Germinal center (tissue), 1 donor: ENCODE measurements around the gene RELN.

Experiments
- DNase-seq: peaks from one replicate; pipeline ENCODE4 v3.0.0; 2012; ENCODE audit warnings: mixed read lengths, low spot score

Gene RELN

GRCh38 chr7:103636153-103636552 is 353.3 kb downstream of the RELN start:
- no peak for DNase-seq

GRCh38 chr7:103632972-103633371 is 356.5 kb downstream of the RELN start:
- no peak for DNase-seq

- no peak for DNase-seq
These were observed 357.3 kb downstream of the RELN start for GRCh38 chr7:103632005-103632639.

GRCh38 chr7:103630318-103630717 is 359.1 kb downstream of the RELN start:
- no peak for DNase-seq

GRCh38 chr7:103628742-103629141 is 360.7 kb downstream of the RELN start:
- no peak for DNase-seq

- no peak for DNase-seq
These were observed 362.7 kb downstream of the RELN start for GRCh38 chr7:103626776-103627175.

- no peak for DNase-seq
These were observed 367.2 kb downstream of the RELN start for GRCh38 chr7:103622274-103622673.

- DNase-seq = no peak
These were observed 375.5 kb downstream of the RELN start for GRCh38 chr7:103613655-103614642.

- no peak for DNase-seq
These were observed 379.7 kb downstream of the RELN start for GRCh38 chr7:103609778-103610177.

GRCh38 chr7:103605640-103606039 is 383.8 kb downstream of the RELN start:
- DNase-seq = no peak

- no peak for DNase-seq
These were observed 391.0 kb downstream of the RELN start for GRCh38 chr7:103598326-103598905.

GRCh38 chr7:103597606-103598005 is 391.9 kb downstream of the RELN start:
- DNase-seq = no peak

- no peak for DNase-seq
These were observed 395.3 kb downstream of the RELN start for GRCh38 chr7:103594186-103594585.

GRCh38 chr7:103593691-103594090 is 395.8 kb downstream of the RELN start:
- no peak for DNase-seq

GRCh38 chr7:103592844-103593243 is 396.6 kb downstream of the RELN start:
- DNase-seq = no peak

GRCh38 chr7:103592187-103592586 is 397.3 kb downstream of the RELN start:
- no peak for DNase-seq

GRCh38 chr7:103580031-103580430 is 409.4 kb downstream of the RELN start:
- no peak for DNase-seq

GRCh38 chr7:103577059-103577458 is 412.4 kb downstream of the RELN start:
- DNase-seq = no peak

- no peak for DNase-seq
These were observed 412.8 kb downstream of the RELN start for GRCh38 chr7:103576641-103577040.

- no peak for DNase-seq
These were observed 414.9 kb downstream of the RELN start for GRCh38 chr7:103574576-103574975.

- no peak for DNase-seq
These were observed 415.9 kb downstream of the RELN start for GRCh38 chr7:103573479-103574058.

- DNase-seq = no peak
These were observed 417.9 kb downstream of the RELN start for GRCh38 chr7:103571586-103571985.
